ENCODE data around the gene DEGS1. TPM values are rescaled to one million over a fixed set of nuclear protein-coding genes. Genes with fewer than 3 reads are reported as not detected.
A peak's percentile ranks its signal among the peaks of the same experiment; 100 is the strongest.

DEGS1 gene
- 10 to 100 TPM; 35.4 to 86.0 (median 38.3) TPM for total RNA-seq
- 10 to 100 TPM; 63.2 to 79.6 TPM for polyA plus RNA-seq
- total RNA-seq = 45.2 reads per million, percentile 69 among the genes with 10 or more reads in this experiment

- peak within 1 kb of the TSS; percentile 76 for H3K4me3 ChIP-seq (ENCODE audit: low read length)
- peaks cover 0 to 17% (median 5%) of the 10 kb centered on the region in 5 donors for H3K36me3 Mint-ChIP-seq
- peak within 1 kb of the TSS; percentile 92 for H3K27ac ChIP-seq (ENCODE audit: low read depth, low read length)
- peaks cover 20 to 28% of the 10 kb centered on the region in 2 donors for H3K4me1 ChIP-seq (ENCODE audit: control insufficient read depth in 2 of 2, insufficient read depth in 2 of 2, low read length in 2 of 2)
- H3K9me3 ChIP-seq (ENCODE audit: control insufficient read depth in 2 of 3, low read length in 3 of 3) = no peaks in the 10 kb centered on the region
- CTCF ChIA-PET = interaction anchor here (0.6 to 1.4 kb wide), 3 partner anchors 13 to 16 kb away, joined by 3 to 5 read pairs (median 4); no protein-coding TSS in a partner anchor
- H3K9me3 Mint-ChIP-seq = peaks cover 0 to 2% (median 0%) of the 10 kb centered on the region in 11 donors
- H3K27ac Mint-ChIP-seq = peak within 1 kb of the TSS; percentile 90 to 96 (median 93)
- H3K4me3 Mint-ChIP-seq = peak within 1 kb of the TSS; percentile 78 to 95 (median 90)
- no peaks in the 10 kb centered on the region for H3K27me3 Mint-ChIP-seq
- no peaks in the 10 kb centered on the region for H3K36me3 ChIP-seq (ENCODE audit: control insufficient read depth in 2 of 3, insufficient read depth in 3 of 3, low read length in 3 of 3)
- H3K27me3 ChIP-seq (ENCODE audit: control insufficient read depth in 2 of 2, insufficient read depth in 2 of 2, low read length in 2 of 2) = no peaks in the 10 kb centered on the region
- intact Hi-C loops (cut with micrococcal nuclease) = loop anchor here (1.0 to 10.0 kb wide), 18 partner anchors 14 to 1470 kb away; partner anchors contain the start of genes AIDA (in 2 of the 2), BROX (in 2 of the 2), CNIH4 (in 2 of the 2) and FBXO28 (in 2 of the 2)
- POLR2A ChIA-PET = interaction anchor here (0.7 to 4.1 kb wide), 17 partner anchors 9 to 467 kb away, joined by 3 to 28 read pairs (median 4); partner anchors contain the start of genes FBXO28 and WDR26
- ATAC-seq = peak; percentile 91
- peaks cover 35 to 56% (median 53%) of the 10 kb centered on the region in 7 donors for H3K4me1 Mint-ChIP-seq
- DNase-seq = peak; percentile 77 to 86 (median 84)
Measured at GRCh38 chr1:224182866-224183590, at the start of gene DEGS1. TSS of gene DEGS1 (plus strand) at chr1:224183240. CDS start at chr1:224183337, 97 bp downstream.

GRCh38 chr1:224133741-224134299, 49.2 kb upstream of the DEGS1 start:
- H3K9me3 Mint-ChIP-seq = no peaks in the 10 kb centered on the region
- DNase-seq (no peak), ATAC-seq (no peak)
- no peaks in the 10 kb centered on the region for H3K4me1 ChIP-seq (ENCODE audit: control insufficient read depth in 2 of 2, insufficient read depth in 2 of 2, low read length in 2 of 2)
- peaks cover 0 to 41% (median 18%) of the 10 kb centered on the region in 3 experiments for H3K36me3 ChIP-seq (ENCODE audit: control insufficient read depth in 2 of 3, insufficient read depth in 3 of 3, low read length in 3 of 3)
- H3K4me3 Mint-ChIP-seq = no peak overlapping the region
- H3K4me3 ChIP-seq (ENCODE audit: low read length) = no peak overlapping the region
- H3K27me3 ChIP-seq (ENCODE audit: control insufficient read depth in 2 of 2, insufficient read depth in 2 of 2, low read length in 2 of 2) = no peaks in the 10 kb centered on the region
- H3K4me1 Mint-ChIP-seq = peaks cover 0 to 2% (median 0%) of the 10 kb centered on the region in 7 donors
- intact Hi-C loops (cut with micrococcal nuclease) = no loop called here
- H3K9me3 ChIP-seq (ENCODE audit: control insufficient read depth in 2 of 3, low read length in 3 of 3) = no peaks in the 10 kb centered on the region
- CTCF ChIA-PET = no interaction called here
- H3K27ac Mint-ChIP-seq = no peak overlapping the region
- no peaks in the 10 kb centered on the region for H3K27me3 Mint-ChIP-seq
- POLR2A ChIA-PET = no interaction called here
- H3K36me3 Mint-ChIP-seq = peaks cover 4 to 35% (median 22%) of the 10 kb centered on the region in 5 donors
- no peak overlapping the region for H3K27ac ChIP-seq (ENCODE audit: low read depth, low read length)

- no peaks in the 10 kb centered on the region for H3K27me3 Mint-ChIP-seq
- Histone ChIP-seq H3K36me3 (ENCODE audit: control insufficient read depth in 2 of 3, insufficient read depth in 3 of 3, low read length in 3 of 3) (peaks cover 0 to 35% (median 0%) of the 10 kb centered on the region in 3 experiments), H3K27me3 (ENCODE audit: control insufficient read depth in 2 of 2, insufficient read depth in 2 of 2, low read length in 2 of 2) (no peaks in the 10 kb centered on the region), H3K4me3 (ENCODE audit: low read length) (no peak overlapping the region), H3K9me3 (ENCODE audit: control insufficient read depth in 2 of 3, low read length in 3 of 3) (no peaks in the 10 kb centered on the region), H3K4me1 (ENCODE audit: control insufficient read depth in 2 of 2, insufficient read depth in 2 of 2, low read length in 2 of 2) (no peaks in the 10 kb centered on the region), H3K27ac (ENCODE audit: low read depth, low read length) (no peak overlapping the region)
- no peaks in the 10 kb centered on the region for H3K4me1 Mint-ChIP-seq
- CTCF ChIA-PET = interaction anchor here (0.6 to 1.1 kb wide), 2 partner anchors 18 to 262 kb away, joined by 4 to 5 read pairs; no protein-coding TSS in a partner anchor
- DNase-seq = no peak
- no peak overlapping the region for H3K4me3 Mint-ChIP-seq
- ATAC-seq = no peak
- intact Hi-C loops (cut with micrococcal nuclease) = no loop called here
- no peaks in the 10 kb centered on the region for H3K9me3 Mint-ChIP-seq
- peaks cover 0 to 17% (median 4%) of the 10 kb centered on the region in 5 donors for H3K36me3 Mint-ChIP-seq
- POLR2A ChIA-PET = interaction anchor here (0.7 kb wide), 1 partner anchor 45 kb away, joined by 3 read pairs; no protein-coding TSS in a partner anchor
- H3K27ac Mint-ChIP-seq = peak overlapping the region in 1 of 9 donors; percentile 47
Measured at GRCh38 chr1:224137518-224137917, 45.5 kb upstream of the DEGS1 start.

- Histone ChIP-seq H3K36me3 (ENCODE audit: control insufficient read depth in 2 of 3, insufficient read depth in 3 of 3, low read length in 3 of 3) (peaks cover 0 to 32% (median 0%) of the 10 kb centered on the region in 3 experiments), H3K27ac (ENCODE audit: low read depth, low read length) (no peak overlapping the region), H3K4me1 (ENCODE audit: control insufficient read depth in 2 of 2, insufficient read depth in 2 of 2, low read length in 2 of 2) (no peaks in the 10 kb centered on the region), H3K9me3 (ENCODE audit: control insufficient read depth in 2 of 3, low read length in 3 of 3) (no peaks in the 10 kb centered on the region), H3K27me3 (ENCODE audit: control insufficient read depth in 2 of 2, insufficient read depth in 2 of 2, low read length in 2 of 2) (no peaks in the 10 kb centered on the region), H3K4me3 (ENCODE audit: low read length) (no peak overlapping the region)
- POLR2A ChIA-PET = no interaction called here
- H3K9me3 Mint-ChIP-seq = no peaks in the 10 kb centered on the region
- H3K4me1 Mint-ChIP-seq = no peaks in the 10 kb centered on the region
- DNase-seq = no peak
- H3K27ac Mint-ChIP-seq = no peak overlapping the region
- intact Hi-C loops (cut with micrococcal nuclease) = no loop called here
- H3K4me3 Mint-ChIP-seq = no peak overlapping the region
- ATAC-seq = no peak
- CTCF ChIA-PET = interaction anchor here (0.8 to 1.1 kb wide), 2 partner anchors 15 to 18 kb away, joined by 3 to 4 read pairs; no protein-coding TSS in a partner anchor
- H3K27me3 Mint-ChIP-seq = no peaks in the 10 kb centered on the region
- peaks cover 0 to 12% (median 4%) of the 10 kb centered on the region in 5 donors for H3K36me3 Mint-ChIP-seq
Measured at GRCh38 chr1:224138198-224138597, 44.8 kb upstream of the DEGS1 start.

GRCh38 chr1:224141693-224142092, 41.3 kb upstream of the DEGS1 start:
- ATAC-seq (no peak), DNase-seq (no peak)
- intact Hi-C loops (cut with micrococcal nuclease) = no loop called here
- Mint-ChIP-seq H3K9me3 (no peaks in the 10 kb centered on the region), H3K4me1 (no peaks in the 10 kb centered on the region), H3K27ac (no peak overlapping the region), H3K27me3 (no peaks in the 10 kb centered on the region), H3K4me3 (no peak overlapping the region), H3K36me3 (peaks cover 0 to 7% (median 4%) of the 10 kb centered on the region in 5 donors)
- Histone ChIP-seq H3K27ac (ENCODE audit: low read depth, low read length) (no peak overlapping the region), H3K4me1 (ENCODE audit: control insufficient read depth in 2 of 2, insufficient read depth in 2 of 2, low read length in 2 of 2) (no peaks in the 10 kb centered on the region), H3K4me3 (ENCODE audit: low read length) (no peak overlapping the region), H3K9me3 (ENCODE audit: control insufficient read depth in 2 of 3, low read length in 3 of 3) (no peaks in the 10 kb centered on the region), H3K36me3 (ENCODE audit: control insufficient read depth in 2 of 3, insufficient read depth in 3 of 3, low read length in 3 of 3) (peaks cover 0 to 31% (median 0%) of the 10 kb centered on the region in 3 experiments), H3K27me3 (ENCODE audit: control insufficient read depth in 2 of 2, insufficient read depth in 2 of 2, low read length in 2 of 2) (no peaks in the 10 kb centered on the region)
- CTCF ChIA-PET = no interaction called here
- POLR2A ChIA-PET = no interaction called here

- H3K27ac Mint-ChIP-seq = peak overlapping the region in 2 of 9 donors; percentile 1 to 50
- CTCF ChIA-PET = no interaction called here
Measured at GRCh38 chr1:224149709-224150108, 33.3 kb upstream of the DEGS1 start.

More at GRCh38 chr1:224149709-224150108, 33.3 kb upstream of the DEGS1 start:
- DNase-seq (no peak), ATAC-seq (no peak)
- Mint-ChIP-seq H3K4me3 (no peak overlapping the region), H3K9me3 (no peaks in the 10 kb centered on the region), H3K36me3 (peaks cover 0 to 15% (median 4%) of the 10 kb centered on the region in 5 donors), H3K4me1 (peaks cover 12 to 21% (median 18%) of the 10 kb centered on the region in 7 donors), H3K27me3 (no peaks in the 10 kb centered on the region)
- Histone ChIP-seq H3K4me3 (ENCODE audit: low read length) (no peak overlapping the region), H3K27me3 (ENCODE audit: control insufficient read depth in 2 of 2, insufficient read depth in 2 of 2, low read length in 2 of 2) (no peaks in the 10 kb centered on the region), H3K9me3 (ENCODE audit: control insufficient read depth in 2 of 3, low read length in 3 of 3) (no peaks in the 10 kb centered on the region), H3K27ac (ENCODE audit: low read depth, low read length) (no peak overlapping the region), H3K4me1 (ENCODE audit: control insufficient read depth in 2 of 2, insufficient read depth in 2 of 2, low read length in 2 of 2) (peaks cover 0 to 4% of the 10 kb centered on the region in 2 donors), H3K36me3 (ENCODE audit: control insufficient read depth in 2 of 3, insufficient read depth in 3 of 3, low read length in 3 of 3) (peaks cover 0 to 20% (median 0%) of the 10 kb centered on the region in 3 experiments)
- POLR2A ChIA-PET = no interaction called here
- intact Hi-C loops (cut with micrococcal nuclease) = no loop called here
